HS-5 (cell line): ENCODE results near the gene SHKBP1.

Experiments
- DNase-seq: peaks from one replicate; pipeline ENCODE4 v3.0.0-alpha.2; 2012; ENCODE audit warnings: low read depth

Gene SHKBP1

DNA sequence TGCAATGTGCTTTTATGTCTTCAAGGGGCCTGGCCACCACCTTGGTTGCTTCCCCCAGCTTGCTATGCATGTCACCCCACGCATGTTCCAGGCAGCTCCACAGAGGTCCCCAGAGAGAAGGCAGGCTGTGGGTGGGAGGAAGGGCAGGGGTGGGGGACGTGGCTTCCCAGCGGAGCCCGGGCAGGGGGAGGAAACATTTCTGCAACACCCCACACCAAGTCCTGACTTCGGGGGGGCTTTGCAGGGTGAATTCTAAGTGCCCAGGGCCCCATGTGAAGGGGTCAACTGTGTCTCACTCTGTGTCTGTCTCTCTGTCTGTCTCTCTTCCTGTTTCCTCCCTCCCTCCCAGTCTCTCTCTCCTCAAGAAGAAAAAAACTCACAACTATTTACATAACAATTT lies 64.1 kb downstream of the SHKBP1 start:
- no peak for DNase-seq
